Astrocyte (in vitro differentiated cells and primary cell): ENCODE measurements around the gene TNFRSF19. TPM values are rescaled to one million over a fixed set of nuclear protein-coding genes. Genes with fewer than 3 reads are reported as not detected.

Source experiments
- DNase-seq: peaks from one replicate; pipeline ENCODE4 v3.0.0-alpha.2; 2010; ENCODE audit warnings: low read depth
- FAIRE-seq: peaks from 2 replicates; lab custom pipeline; 2011; peaks lifted over from hg19 to GRCh38; lab: Jason Lieb, UNC
- H2AFZ ChIP-seq: 2 replicates; pipeline ENCODE4 v1.6.0; 2012; ENCODE audit warnings: low read depth, low read length, inconsistent platforms
- H3K27ac ChIP-seq: 2 replicates; pipeline ENCODE4 v1.5.1; 2011; ENCODE audit warnings: low read depth, low read length, inconsistent platforms
- H3K27me3 ChIP-seq: 2 replicates; pipeline ENCODE4 v1.6.0; 2011; ENCODE audit warnings: low read length, inconsistent platforms; ENCODE audit not compliant: insufficient read depth
- H3K36me3 ChIP-seq: 2 replicates; pipeline ENCODE4 v1.5.1; 2011; ENCODE audit warnings: low read length, inconsistent platforms; ENCODE audit not compliant: insufficient read depth
- H3K4me1 ChIP-seq: 2 replicates; pipeline ENCODE4 v1.5.1; 2011; ENCODE audit warnings: low read length, inconsistent platforms; ENCODE audit not compliant: insufficient read depth
- H3K4me2 ChIP-seq: 2 replicates; pipeline ENCODE4 v1.6.0; 2012; ENCODE audit warnings: low read length, inconsistent platforms
- H3K4me3 ChIP-seq: 2 replicates; pipeline ENCODE4 v1.5.1; 2011; ENCODE audit warnings: low read depth, mild to moderate bottlenecking, low read length, inconsistent platforms; ENCODE audit not compliant: insufficient read depth
- H3K79me2 ChIP-seq: 2 replicates; pipeline ENCODE4 v1.6.0; 2012; ENCODE audit warnings: mild to moderate bottlenecking, low read length, inconsistent platforms; ENCODE audit not compliant: insufficient read depth
- H3K9ac ChIP-seq: 2 replicates; pipeline ENCODE4 v1.6.0; 2012; ENCODE audit warnings: mild to moderate bottlenecking, low read length, inconsistent platforms
- H3K9me3 ChIP-seq: 2 replicates; pipeline ENCODE4 v1.5.1; 2012; ENCODE audit warnings: low read depth, mild to moderate bottlenecking, low read length, inconsistent platforms; ENCODE audit not compliant: insufficient read depth
- H4K20me1 ChIP-seq: 2 replicates; pipeline ENCODE4 v1.6.0; 2012; ENCODE audit warnings: low read length, inconsistent platforms; ENCODE audit not compliant: insufficient read depth
- H3K27ac Mint-ChIP-seq: one replicate; pipeline ENCODE4 v1.8.0; 2021; ENCODE audit warnings: mild to moderate bottlenecking, mixed read lengths; ENCODE audit not compliant: unreplicated experiment
- H3K27me3 Mint-ChIP-seq: one replicate; pipeline ENCODE4 v1.8.0; 2021; ENCODE audit warnings: low read depth, mixed read lengths; ENCODE audit not compliant: unreplicated experiment
- H3K36me3 Mint-ChIP-seq: one replicate; pipeline ENCODE4 v1.8.0; 2021; ENCODE audit warnings: low read depth, mixed read lengths; ENCODE audit not compliant: unreplicated experiment
- H3K4me1 Mint-ChIP-seq: one replicate; pipeline ENCODE4 v1.8.0; 2021; ENCODE audit warnings: low read depth, mixed read lengths; ENCODE audit not compliant: unreplicated experiment
- H3K4me3 Mint-ChIP-seq: one replicate; pipeline ENCODE4 v1.8.0; 2021; ENCODE audit warnings: mild to moderate bottlenecking, moderate library complexity, mixed read lengths; ENCODE audit not compliant: unreplicated experiment
- H3K9me3 Mint-ChIP-seq: one replicate; pipeline ENCODE4 v1.8.0; 2021; ENCODE audit warnings: mild to moderate bottlenecking, mixed read lengths; ENCODE audit not compliant: unreplicated experiment
- EZH2 ChIP-seq: IDR thresholded peaks from 2 replicates; pipeline ENCODE4 v1.6.1; 2012; ENCODE audit warnings: mild to moderate bottlenecking, low read length, inconsistent platforms; ENCODE audit not compliant: insufficient read depth
- total RNA-seq: library from RNA; stranded (reverse); gene quantifications from 2 replicates; pipeline ENCODE4 v1.2.1, GENCODE V29; 2021
- TF ChIP-seq, protein P1 (sequence below): IDR thresholded peaks from 2 replicates; pipeline ENCODE4 v1.5.1; 2011; ENCODE audit warnings: low read depth, mild to moderate bottlenecking, inconsistent platforms, low read length, moderate library complexity; ENCODE audit not compliant: insufficient read depth

Gene TNFRSF19
- total RNA-seq, 1 donor from 2014 or later = 27.8 TPM

GRCh38 chr13:23620613-23621315 is 50.6 kb downstream of the TNFRSF19 start:
- Histone ChIP-seq H4K20me1 (no peaks in the 10 kb centered on the region), H3K9me3 (no peaks in the 10 kb centered on the region), H3K4me3 (no peak overlapping the region), H3K4me1 (peaks cover 44% of the 10 kb centered on the region), H3K4me2 (peak overlapping the region; percentile 47), H3K9ac (peak overlapping the region; percentile 74), H2AFZ (no peak overlapping the region), H3K27me3 (no peaks in the 10 kb centered on the region), H3K79me2 (peaks cover 8% of the 10 kb centered on the region), H3K36me3 (peaks cover 7% of the 10 kb centered on the region), H3K27ac (peak overlapping the region; percentile 86)
- peaks cover 5% of the 10 kb centered on the region for H3K9me3 Mint-ChIP-seq
- TF ChIP-seq, protein P1, sequence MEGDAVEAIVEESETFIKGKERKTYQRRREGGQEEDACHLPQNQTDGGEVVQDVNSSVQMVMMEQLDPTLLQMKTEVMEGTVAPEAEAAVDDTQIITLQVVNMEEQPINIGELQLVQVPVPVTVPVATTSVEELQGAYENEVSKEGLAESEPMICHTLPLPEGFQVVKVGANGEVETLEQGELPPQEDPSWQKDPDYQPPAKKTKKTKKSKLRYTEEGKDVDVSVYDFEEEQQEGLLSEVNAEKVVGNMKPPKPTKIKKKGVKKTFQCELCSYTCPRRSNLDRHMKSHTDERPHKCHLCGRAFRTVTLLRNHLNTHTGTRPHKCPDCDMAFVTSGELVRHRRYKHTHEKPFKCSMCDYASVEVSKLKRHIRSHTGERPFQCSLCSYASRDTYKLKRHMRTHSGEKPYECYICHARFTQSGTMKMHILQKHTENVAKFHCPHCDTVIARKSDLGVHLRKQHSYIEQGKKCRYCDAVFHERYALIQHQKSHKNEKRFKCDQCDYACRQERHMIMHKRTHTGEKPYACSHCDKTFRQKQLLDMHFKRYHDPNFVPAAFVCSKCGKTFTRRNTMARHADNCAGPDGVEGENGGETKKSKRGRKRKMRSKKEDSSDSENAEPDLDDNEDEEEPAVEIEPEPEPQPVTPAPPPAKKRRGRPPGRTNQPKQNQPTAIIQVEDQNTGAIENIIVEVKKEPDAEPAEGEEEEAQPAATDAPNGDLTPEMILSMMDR = no peak
- no peak for TF ChIP-seq EZH2
- FAIRE-seq (no peak), DNase-seq (no peak)
- peaks cover 43% of the 10 kb centered on the region for H3K4me1 Mint-ChIP-seq
- peaks cover 10% of the 10 kb centered on the region for H3K36me3 Mint-ChIP-seq
- H3K27ac Mint-ChIP-seq = peak overlapping the region; percentile 94
- H3K27me3 Mint-ChIP-seq = no peaks in the 10 kb centered on the region
- no peak overlapping the region for H3K4me3 Mint-ChIP-seq

DNA sequence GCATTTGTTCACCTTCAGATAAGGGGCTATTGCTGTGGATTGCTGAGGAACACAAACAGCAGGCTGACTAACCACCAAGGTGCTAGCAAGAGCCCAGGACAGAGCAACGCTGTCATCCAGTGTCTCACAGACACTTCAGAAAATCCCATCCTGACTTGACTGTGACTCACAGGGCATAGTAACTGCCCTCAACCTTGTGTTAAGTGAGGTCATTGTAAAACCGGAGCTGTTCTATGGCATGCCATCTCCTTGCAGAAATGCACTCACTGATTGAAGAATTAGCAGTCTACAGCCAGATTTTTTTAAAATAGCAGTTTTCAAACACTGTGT is 51.1 kb downstream of the TNFRSF19 start:
- Mint-ChIP-seq H3K4me3 (no peak overlapping the region), H3K27ac (peak overlapping the region; percentile 94), H3K4me1 (peaks cover 42% of the 10 kb centered on the region), H3K27me3 (no peaks in the 10 kb centered on the region), H3K36me3 (peaks cover 12% of the 10 kb centered on the region), H3K9me3 (peaks cover 5% of the 10 kb centered on the region)
- H3K36me3 ChIP-seq = peaks cover 5% of the 10 kb centered on the region
- TF ChIP-seq EZH2 = no peak
- TF ChIP-seq, protein P1 = no peak
- peak overlapping the region; percentile 47 for H3K4me2 ChIP-seq
- DNase-seq (peak; percentile 96), FAIRE-seq (peak; percentile 83)
- no peaks in the 10 kb centered on the region for H4K20me1 ChIP-seq
- peak overlapping the region; percentile 74 for H3K9ac ChIP-seq
- H3K4me3 ChIP-seq = no peak overlapping the region
- no peaks in the 10 kb centered on the region for H3K9me3 ChIP-seq
- H3K79me2 ChIP-seq = peaks cover 8% of the 10 kb centered on the region
- H3K27ac ChIP-seq = peak overlapping the region; percentile 86
- no peak overlapping the region for H2AFZ ChIP-seq
- H3K4me1 ChIP-seq = peaks cover 40% of the 10 kb centered on the region
- H3K27me3 ChIP-seq = no peaks in the 10 kb centered on the region

DNA sequence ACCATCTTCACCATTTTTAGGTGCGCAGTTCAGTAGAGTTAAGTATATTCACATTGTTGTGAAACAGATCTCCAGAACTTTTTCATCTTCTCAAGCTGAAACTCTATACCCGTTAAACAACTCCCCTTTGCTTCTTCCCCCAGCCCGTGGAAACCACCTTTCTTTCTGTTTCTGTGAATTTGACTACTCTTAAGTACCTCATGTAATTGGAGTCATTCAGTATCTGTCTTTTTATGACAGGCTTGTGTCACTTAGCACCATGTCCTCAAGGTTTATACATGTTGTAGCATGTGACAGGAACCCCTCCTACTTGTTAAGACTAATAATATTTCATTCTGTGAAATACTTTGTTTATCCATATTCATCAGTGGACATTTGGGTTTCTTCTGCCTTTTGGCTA is 52.8 kb downstream of the TNFRSF19 start:
- peaks cover 37% of the 10 kb centered on the region for H3K4me1 ChIP-seq
- H3K4me2 ChIP-seq = no peak overlapping the region
- no peak overlapping the region for H3K4me3 ChIP-seq
- Mint-ChIP-seq H3K4me1 (peaks cover 30% of the 10 kb centered on the region), H3K9me3 (peaks cover 5% of the 10 kb centered on the region), H3K4me3 (no peak overlapping the region), H3K27ac (no peak overlapping the region), H3K27me3 (no peaks in the 10 kb centered on the region), H3K36me3 (peaks cover 25% of the 10 kb centered on the region)
- no peak overlapping the region for H3K9ac ChIP-seq
- H2AFZ ChIP-seq = no peak overlapping the region
- H3K36me3 ChIP-seq = peaks cover 19% of the 10 kb centered on the region
- no peaks in the 10 kb centered on the region for H3K9me3 ChIP-seq
- no peak overlapping the region for H3K27ac ChIP-seq
- FAIRE-seq (no peak), DNase-seq (no peak)
- no peaks in the 10 kb centered on the region for H4K20me1 ChIP-seq
- H3K27me3 ChIP-seq = no peaks in the 10 kb centered on the region
- H3K79me2 ChIP-seq = peaks cover 8% of the 10 kb centered on the region
- TF ChIP-seq, protein P1 = no peak
- TF ChIP-seq EZH2 = no peak
